Endothelial cell (in vitro differentiated cells): ENCODE measurements around the gene MAPK13. TPM values are rescaled to one million over a fixed set of nuclear protein-coding genes. Genes with fewer than 3 reads are reported as not detected.

Experiments
- DNase-seq: peaks from one replicate; pipeline ENCODE4 v3.0.0; 2021; ENCODE audit warnings: low spot score
- H3K27ac Mint-ChIP-seq: one replicate; pipeline ENCODE4 v1.8.0; 2021; ENCODE audit warnings: mixed read lengths, inconsistent platforms; ENCODE audit not compliant: unreplicated experiment
- H3K27me3 Mint-ChIP-seq: one replicate; pipeline ENCODE4 v1.8.0; 2021; ENCODE audit warnings: mild to moderate bottlenecking, moderate library complexity, mixed read lengths, inconsistent platforms; ENCODE audit not compliant: unreplicated experiment
- H3K36me3 Mint-ChIP-seq: one replicate; pipeline ENCODE4 v1.8.0; 2021; ENCODE audit warnings: mild to moderate bottlenecking, low read depth, mixed read lengths, inconsistent platforms; ENCODE audit not compliant: unreplicated experiment
- H3K4me1 Mint-ChIP-seq: one replicate; pipeline ENCODE4 v1.8.0; 2021; ENCODE audit warnings: mild to moderate bottlenecking, mixed read lengths, inconsistent platforms; ENCODE audit not compliant: unreplicated experiment
- H3K4me3 Mint-ChIP-seq: one replicate; pipeline ENCODE4 v1.8.0; 2021; ENCODE audit warnings: mild to moderate bottlenecking, mixed read lengths, inconsistent platforms; ENCODE audit not compliant: unreplicated experiment
- H3K9me3 Mint-ChIP-seq: one replicate; pipeline ENCODE4 v1.8.0; 2021; ENCODE audit warnings: mixed read lengths, inconsistent platforms; ENCODE audit not compliant: unreplicated experiment
- total RNA-seq: library from RNA; stranded (reverse); fragmentation: NEBNext Ultra II Directional; extraction: Animal tissue kit (Norgen Biotek cat#: 25700); gene quantifications from one replicate; pipeline ENCODE4 v1.2.1, GENCODE V29; 2021; ENCODE audit not compliant: unreplicated experiment
- TF ChIP-seq, protein P1 (sequence below): fragments of 200-600 bp; sonication (generic); IDR thresholded peaks from one replicate; pipeline ENCODE4 v1.5.0; 2021; ENCODE audit warnings: antibody characterized with exemption; ENCODE audit not compliant: unreplicated experiment

Gene MAPK13
- total RNA-seq, 1 donor from 2014 or later: 6.6 TPM

DNA sequence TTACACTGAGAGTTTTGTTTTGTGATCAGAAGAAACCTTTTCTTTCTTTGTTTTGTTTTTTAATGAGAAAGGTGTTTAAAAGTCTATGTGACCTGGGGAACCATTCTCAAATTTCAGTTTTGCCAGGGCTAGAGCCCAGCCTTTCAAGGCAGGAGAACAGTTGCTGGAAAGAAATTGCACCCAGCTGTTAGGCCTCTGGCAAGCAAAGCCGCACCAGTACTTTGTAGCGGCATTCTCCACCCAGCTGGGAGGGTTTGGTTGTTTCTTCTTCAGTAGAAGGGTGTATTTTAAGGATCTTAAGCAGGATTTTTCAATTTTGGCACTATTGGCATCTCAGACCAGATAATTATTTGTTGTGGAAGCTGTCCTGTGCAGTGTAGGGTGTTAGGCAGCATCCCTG is 16.6 kb upstream of the MAPK13 start:
- DNase-seq: no peak
- Mint-ChIP-seq H3K36me3 (peaks cover 12% of the 10 kb centered on the region), H3K4me3 (no peak overlapping the region), H3K4me1 (no peaks in the 10 kb centered on the region), H3K9me3 (no peaks in the 10 kb centered on the region), H3K27me3 (no peaks in the 10 kb centered on the region), H3K27ac (no peak overlapping the region)
- TF ChIP-seq, protein P1, sequence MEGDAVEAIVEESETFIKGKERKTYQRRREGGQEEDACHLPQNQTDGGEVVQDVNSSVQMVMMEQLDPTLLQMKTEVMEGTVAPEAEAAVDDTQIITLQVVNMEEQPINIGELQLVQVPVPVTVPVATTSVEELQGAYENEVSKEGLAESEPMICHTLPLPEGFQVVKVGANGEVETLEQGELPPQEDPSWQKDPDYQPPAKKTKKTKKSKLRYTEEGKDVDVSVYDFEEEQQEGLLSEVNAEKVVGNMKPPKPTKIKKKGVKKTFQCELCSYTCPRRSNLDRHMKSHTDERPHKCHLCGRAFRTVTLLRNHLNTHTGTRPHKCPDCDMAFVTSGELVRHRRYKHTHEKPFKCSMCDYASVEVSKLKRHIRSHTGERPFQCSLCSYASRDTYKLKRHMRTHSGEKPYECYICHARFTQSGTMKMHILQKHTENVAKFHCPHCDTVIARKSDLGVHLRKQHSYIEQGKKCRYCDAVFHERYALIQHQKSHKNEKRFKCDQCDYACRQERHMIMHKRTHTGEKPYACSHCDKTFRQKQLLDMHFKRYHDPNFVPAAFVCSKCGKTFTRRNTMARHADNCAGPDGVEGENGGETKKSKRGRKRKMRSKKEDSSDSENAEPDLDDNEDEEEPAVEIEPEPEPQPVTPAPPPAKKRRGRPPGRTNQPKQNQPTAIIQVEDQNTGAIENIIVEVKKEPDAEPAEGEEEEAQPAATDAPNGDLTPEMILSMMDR: no peak

DNA sequence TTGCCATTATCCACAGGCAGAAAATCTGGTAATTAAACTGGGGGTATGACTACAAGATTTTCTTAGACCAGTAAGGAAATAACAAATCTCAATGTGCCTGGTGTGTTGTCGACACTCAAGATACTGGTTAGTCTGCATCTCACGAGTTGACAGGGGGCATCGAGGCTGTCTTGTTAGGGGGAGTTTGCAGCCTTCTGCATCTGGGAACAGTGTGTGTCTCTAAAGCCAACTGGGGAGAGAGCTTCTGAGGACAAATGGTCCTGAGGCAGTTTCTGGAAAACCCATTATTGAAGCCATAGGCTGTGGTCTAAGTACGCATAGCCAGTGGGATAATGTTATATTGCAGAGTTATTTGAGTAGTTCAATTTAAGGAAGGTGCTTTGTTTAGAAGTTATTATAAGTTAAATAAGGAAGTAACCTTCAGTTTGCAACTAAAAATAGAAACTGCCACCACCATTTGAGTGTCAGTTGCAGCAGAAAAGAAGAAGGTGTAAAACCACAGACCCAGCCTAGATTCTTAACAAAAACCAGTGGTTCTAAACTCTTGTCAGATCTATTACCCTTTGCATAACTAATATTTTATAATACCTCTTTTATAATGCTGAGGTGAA is 15.4 kb upstream of the MAPK13 start:
- no peak for DNase-seq
- Mint-ChIP-seq H3K27me3 (no peaks in the 10 kb centered on the region), H3K27ac (no peak overlapping the region), H3K4me3 (no peak overlapping the region), H3K36me3 (peaks cover 5% of the 10 kb centered on the region), H3K4me1 (peaks cover 3% of the 10 kb centered on the region), H3K9me3 (no peaks in the 10 kb centered on the region)
- TF ChIP-seq, protein P1: no peak

DNA sequence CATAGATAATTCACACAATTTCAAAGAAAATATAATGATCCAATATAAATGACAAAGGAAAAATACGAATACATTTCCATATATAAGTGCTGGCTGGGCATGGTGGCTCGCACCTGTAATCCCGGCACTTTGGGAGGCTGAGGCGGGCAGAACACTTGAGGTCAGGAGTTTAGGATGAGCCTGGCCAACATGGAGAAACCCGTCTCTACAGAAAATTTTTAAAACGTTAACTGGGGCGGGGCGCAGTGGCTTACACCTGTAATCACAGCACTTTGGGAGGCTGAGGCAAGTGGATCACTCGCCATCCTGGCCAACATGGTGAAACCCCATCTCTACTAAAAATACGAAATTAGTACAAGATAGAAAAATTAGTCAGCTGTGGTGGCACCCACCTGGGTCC is 14.9 kb upstream of the MAPK13 start:
- Mint-ChIP-seq H3K27ac (no peak overlapping the region), H3K4me1 (peaks cover 8% of the 10 kb centered on the region), H3K4me3 (no peak overlapping the region), H3K36me3 (peaks cover 5% of the 10 kb centered on the region), H3K9me3 (no peaks in the 10 kb centered on the region), H3K27me3 (no peaks in the 10 kb centered on the region)
- DNase-seq: no peak
- TF ChIP-seq, protein P1: no peak

DNA sequence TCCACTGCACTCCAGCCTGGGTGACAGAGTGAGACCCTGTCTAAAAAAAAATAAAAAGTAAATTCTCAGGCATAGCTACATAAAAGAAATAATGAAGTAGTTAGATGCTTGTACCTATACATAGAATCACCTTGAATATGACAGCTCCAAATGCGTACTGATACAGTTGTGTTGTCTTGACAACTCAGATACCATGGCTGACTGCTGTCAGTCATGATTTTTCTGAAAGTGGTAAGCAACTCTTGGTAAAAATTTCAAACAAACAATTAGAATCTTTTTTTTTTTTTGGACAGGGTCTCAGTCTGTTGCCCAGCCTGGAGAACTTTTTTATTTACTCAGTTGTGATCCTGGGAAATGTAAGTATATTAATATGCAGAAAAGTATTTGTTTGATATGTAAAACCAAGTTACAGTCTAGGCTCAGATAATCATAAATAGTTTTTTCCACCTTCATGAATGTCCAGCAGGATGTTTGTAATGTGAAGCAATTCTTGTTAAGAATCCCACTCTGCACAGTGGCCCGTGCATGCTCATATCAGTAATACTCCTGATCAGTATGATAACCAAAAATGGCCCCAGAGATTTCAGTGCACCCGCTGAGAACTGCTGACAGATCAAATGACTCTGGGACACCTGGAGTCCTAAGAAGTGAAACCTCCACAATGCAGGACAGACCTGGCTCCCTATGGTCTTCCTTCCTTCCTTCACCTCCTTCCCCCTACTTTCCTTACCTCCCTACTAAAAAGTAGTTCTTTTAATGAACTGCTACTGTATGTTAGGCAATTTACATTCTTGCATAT is 14.0 kb upstream of the MAPK13 start:
- Mint-ChIP-seq H3K4me3 (no peak overlapping the region), H3K9me3 (no peaks in the 10 kb centered on the region), H3K4me1 (peaks cover 17% of the 10 kb centered on the region), H3K27ac (no peak overlapping the region), H3K27me3 (no peaks in the 10 kb centered on the region), H3K36me3 (peaks cover 5% of the 10 kb centered on the region)
- TF ChIP-seq, protein P1: no peak
- no peak for DNase-seq

DNA sequence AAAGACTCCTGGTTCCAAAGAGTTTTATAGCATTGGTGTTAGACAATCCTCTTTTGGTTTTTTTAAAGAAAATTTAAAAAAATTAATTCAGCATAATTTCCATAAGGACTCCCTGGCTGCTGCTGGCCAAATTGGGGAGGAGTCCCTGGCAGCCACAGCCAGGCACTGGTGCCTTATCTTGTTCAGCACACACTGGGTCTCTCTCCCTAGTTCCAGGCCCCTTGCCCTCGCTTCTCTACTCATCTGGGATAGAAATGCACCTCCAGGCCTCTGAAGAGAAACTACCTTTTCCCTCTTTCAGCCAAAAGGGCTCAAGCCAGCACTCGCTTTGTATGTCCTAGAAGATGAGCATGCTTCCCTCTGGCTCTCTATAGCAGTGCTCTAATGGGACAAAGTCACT is 13.4 kb upstream of the MAPK13 start:
- H3K27ac Mint-ChIP-seq: no peak overlapping the region
- TF ChIP-seq, protein P1: no peak
- peaks cover 5% of the 10 kb centered on the region for H3K36me3 Mint-ChIP-seq
- H3K9me3 Mint-ChIP-seq: no peaks in the 10 kb centered on the region
- DNase-seq: no peak
- H3K27me3 Mint-ChIP-seq: peaks cover 1% of the 10 kb centered on the region
- H3K4me1 Mint-ChIP-seq: peaks cover 21% of the 10 kb centered on the region
- no peak overlapping the region for H3K4me3 Mint-ChIP-seq
